Measurements from ENCODE around the gene PSMA2. TPM values are rescaled to one million over a fixed set of nuclear protein-coding genes. Genes with fewer than 3 reads are reported as not detected.

Gene PSMA2
- total and polyA plus RNA-seq, 2 donors (not counting 3 experiments of a cell fraction or from before 2014, with no cell fraction given): 107 to 118 TPM

GRCh38 chr7:42893346-42894240 is 38.4 kb downstream of the PSMA2 start:
- dilution Hi-C loops (cut with MboI; ENCODE audit: extremely low pct_ligation_motif_present, low sequenced_read_pairs) (no loop called here), intact Hi-C loops (cut with micrococcal nuclease) (no loop called here)
- no peak overlapping the region for H3K4me3 ChIP-seq (replicated peaks in 1 of 3; ENCODE audit: insufficient read depth in 1 of 3, low read depth in 1 of 3, low read length in 3 of 3)
- ChIA-PET CTCF (interaction anchor here (0.7 kb wide), 2 partner anchors 11 to 17 kb away, joined by 3 read pairs; no protein-coding TSS in a partner anchor), POLR2A (no interaction called here)
- DNase-seq (ENCODE audit: low read depth, low spot score) (no peak), FAIRE-seq (no peak)
- peaks cover 6% of the 10 kb centered on the region for H3K4me1 ChIP-seq (ENCODE audit: control insufficient read depth, extremely low read depth, insufficient read depth, low read length)
- no peaks in the 10 kb centered on the region for H3K9me1 ChIP-seq (replicated peaks; ENCODE audit: control insufficient read depth, extremely low read depth, insufficient read depth, low read length)
- H3K9me3 ChIP-seq (replicated peaks; ENCODE audit: control insufficient read depth, insufficient read depth, low read length): no peaks in the 10 kb centered on the region
- H2AFZ ChIP-seq (ENCODE audit: low read depth, low read length): no peak overlapping the region
- peaks cover 0 to 2% of the 10 kb centered on the region in 2 experiments for H3K27me3 ChIP-seq (ENCODE audit: control insufficient read depth in 2 of 2, insufficient read depth in 2 of 2, low read length in 2 of 2)
- H3K79me2 ChIP-seq (ENCODE audit: control insufficient read depth, insufficient read depth, low read length): no peaks in the 10 kb centered on the region
- no peak overlapping the region for H3K27ac ChIP-seq (ENCODE audit: insufficient read depth, low read depth, low read length)
- H4K20me1 ChIP-seq (replicated peaks; ENCODE audit: control insufficient read depth, extremely low read depth, insufficient read depth, low read length): no peaks in the 10 kb centered on the region
- no peak overlapping the region for H3K4me2 ChIP-seq (ENCODE audit: insufficient read depth, low read length)
- no peak overlapping the region for H3K9ac ChIP-seq (replicated peaks; ENCODE audit: extremely low read depth, insufficient read depth, low read length)
- BruUV-seq (replicated peaks): no TSS peak
- TF ChIP-seq GATA2 (IDR thresholded peaks at IDR 0.05; ENCODE audit: insufficient read depth, insufficient read length, low read depth, low read length) (no peak), CTCF (IDR thresholded peaks at IDR 0.05; ENCODE audit: extremely low read depth in 1 of 2, insufficient read depth in 1 of 2, low read depth in 1 of 2, low read length in 2 of 2) (no peak), POLR2AphosphoS5 (IDR thresholded peaks at IDR 0.05; ENCODE audit: insufficient read depth, low read depth, low read length) (no peak), FOS (IDR thresholded peaks at IDR 0.05; ENCODE audit: borderline replicate concordance, insufficient read depth, low read length) (no peak), JUN (IDR thresholded peaks at IDR 0.05; ENCODE audit: borderline replicate concordance, insufficient read depth, insufficient read length, low read depth) (no peak), MYC (IDR thresholded peaks at IDR 0.05; ENCODE audit: low read depth, low read length) (no peak), EZH2 (IDR thresholded peaks at IDR 0.05; ENCODE audit: borderline replicate concordance, low read depth, low read length, severe bottlenecking) (no peak), POLR2A (IDR thresholded peaks at IDR 0.05; ENCODE audit: low read depth, low read length) (no peak)
- TF ChIP-seq, protein P1, sequence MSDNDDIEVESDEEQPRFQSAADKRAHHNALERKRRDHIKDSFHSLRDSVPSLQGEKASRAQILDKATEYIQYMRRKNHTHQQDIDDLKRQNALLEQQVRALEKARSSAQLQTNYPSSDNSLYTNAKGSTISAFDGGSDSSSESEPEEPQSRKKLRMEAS (IDR thresholded peaks at IDR 0.05; ENCODE audit: insufficient read depth, insufficient read length): no peak
- no peaks in the 10 kb centered on the region for H3K36me3 ChIP-seq (ENCODE audit: control insufficient read depth in 2 of 2, extremely low read depth in 1 of 2, insufficient read depth in 2 of 2, low read length in 2 of 2)
